ENCODE measurements around the gene ADARB2. TPM values are rescaled to one million over a fixed set of nuclear protein-coding genes. Genes with fewer than 3 reads are reported as not detected.
"Not testable (repeated sequence)": the region's sequence is repeated elsewhere in the genome, so short reads cannot be mapped to it uniquely, and the experiment has no call there.

The ADARB2 gene
- total and polyA plus RNA-seq, 4 donors, result 0.55 to 0.70 (median 0.59) TPM; not detected in 1

- H3K4me3 ChIP-seq (ENCODE audit: low read depth in 1 of 3, low read length in 3 of 3), result no peak overlapping the region
- H3K27me3 ChIP-seq (ENCODE audit: control insufficient read depth in 4 of 4, insufficient read depth in 4 of 4, low read length in 3 of 4), result peaks cover 0 to 3% (median 0%) of the 10 kb centered on the region in 4 donors
- H3K36me3 ChIP-seq (ENCODE audit: control insufficient read depth in 4 of 4, insufficient read depth in 3 of 4, low read depth in 1 of 4, low read length in 3 of 4), result no peaks in the 10 kb centered on the region
- peaks cover 0 to 2% (median 0%) of the 10 kb centered on the region in 4 donors for H3K9me3 ChIP-seq (ENCODE audit: control insufficient read depth in 4 of 4, low read length in 3 of 4)
- TF ChIP-seq SP1 (IDR thresholded peaks at IDR 0.05), result no peak
- no peak for TF ChIP-seq ZBTB33 (IDR thresholded peaks at IDR 0.05)
- no peak for TF ChIP-seq RAD21 (IDR thresholded peaks at IDR 0.05)
- TF ChIP-seq REST (IDR thresholded peaks at IDR 0.05), result no peak
- TF ChIP-seq ATF3 (IDR thresholded peaks at IDR 0.05), result no peak
- no peak for TF ChIP-seq FOXA1 (IDR thresholded peaks at IDR 0.05)
- TF ChIP-seq HNF4G (IDR thresholded peaks at IDR 0.05), result no peak
- no peak for TF ChIP-seq NR2F2 (IDR thresholded peaks at IDR 0.05)
- no peak for TF ChIP-seq MAX (IDR thresholded peaks at IDR 0.05)
- TF ChIP-seq GABPA (IDR thresholded peaks at IDR 0.05 in 1 of 2, conservative IDR thresholded peaks at IDR 0.05 in 1 of 2), result no peak
- TF ChIP-seq FOXA2 (IDR thresholded peaks at IDR 0.05), result no peak
- TF ChIP-seq TAF1 (conservative IDR thresholded peaks at IDR 0.05), result no peak
- TF ChIP-seq JUND (IDR thresholded peaks at IDR 0.05), result no peak
- TF ChIP-seq RXRA (IDR thresholded peaks at IDR 0.05), result no peak
- TF ChIP-seq CTCF (IDR thresholded peaks at IDR 0.05; ENCODE audit: low read depth, low read length, missing input control), result no peak
- TF ChIP-seq HNF4A (conservative IDR thresholded peaks at IDR 0.05), result no peak
- no peak for TF ChIP-seq EGR1 (IDR thresholded peaks at IDR 0.05; ENCODE audit: low read depth in 2 of 2)
- TF ChIP-seq YY1 (IDR thresholded peaks at IDR 0.05), result no peak
- 53% methylated on average over 17 of the region's 17 CpGs for WGBS
- H3K9ac ChIP-seq (ENCODE audit: low read depth in 1 of 2, low read length in 2 of 2), result no peak overlapping the region
- H3K4me1 ChIP-seq (ENCODE audit: control insufficient read depth in 4 of 4, insufficient read depth in 4 of 4, low read length in 3 of 4), result no peaks in the 10 kb centered on the region
- no peak overlapping the region for H3K27ac ChIP-seq (ENCODE audit: low read depth in 1 of 2, low read length in 2 of 2)
- DNase-seq (ENCODE audit: low spot score), result no peak
These were observed 272.4 kb downstream of the ADARB2 start for GRCh38 chr10:1464881-1465417.

- H3K27ac ChIP-seq (ENCODE audit: low read depth in 1 of 2, low read length in 2 of 2); H3K4me1 ChIP-seq (ENCODE audit: control insufficient read depth in 4 of 4, insufficient read depth in 4 of 4, low read length in 3 of 4); H3K27me3 ChIP-seq (ENCODE audit: control insufficient read depth in 4 of 4, insufficient read depth in 4 of 4, low read length in 3 of 4); DNase-seq (ENCODE audit: low spot score); H3K9me3 ChIP-seq (ENCODE audit: control insufficient read depth in 4 of 4, low read length in 3 of 4); H3K36me3 ChIP-seq (ENCODE audit: control insufficient read depth in 4 of 4, insufficient read depth in 3 of 4, low read depth in 1 of 4, low read length in 3 of 4); H3K4me3 ChIP-seq (ENCODE audit: low read depth in 1 of 3, low read length in 3 of 3); H3K9ac ChIP-seq (ENCODE audit: low read depth in 1 of 2, low read length in 2 of 2): not testable (repeated sequence)
- WGBS, result 86% methylated on average over 26 of the region's 26 CpGs
These were observed 273.4 kb downstream of the ADARB2 start for GRCh38 chr10:1463971-1464370.
